Stimulated activated CD4-positive, alpha-beta T cell treated with anti-CD3 and anti-CD28 coated beads, Interleukin-2, amount 100 ng/mL, for 24 hours (primary cell): Measurements from ENCODE around the gene TRMT2A.

Experiments
- DNase-seq, 2 donors: peaks; one replicate each; pipeline ENCODE4 v3.0.0-alpha.2; 2020

TRMT2A gene

DNA sequence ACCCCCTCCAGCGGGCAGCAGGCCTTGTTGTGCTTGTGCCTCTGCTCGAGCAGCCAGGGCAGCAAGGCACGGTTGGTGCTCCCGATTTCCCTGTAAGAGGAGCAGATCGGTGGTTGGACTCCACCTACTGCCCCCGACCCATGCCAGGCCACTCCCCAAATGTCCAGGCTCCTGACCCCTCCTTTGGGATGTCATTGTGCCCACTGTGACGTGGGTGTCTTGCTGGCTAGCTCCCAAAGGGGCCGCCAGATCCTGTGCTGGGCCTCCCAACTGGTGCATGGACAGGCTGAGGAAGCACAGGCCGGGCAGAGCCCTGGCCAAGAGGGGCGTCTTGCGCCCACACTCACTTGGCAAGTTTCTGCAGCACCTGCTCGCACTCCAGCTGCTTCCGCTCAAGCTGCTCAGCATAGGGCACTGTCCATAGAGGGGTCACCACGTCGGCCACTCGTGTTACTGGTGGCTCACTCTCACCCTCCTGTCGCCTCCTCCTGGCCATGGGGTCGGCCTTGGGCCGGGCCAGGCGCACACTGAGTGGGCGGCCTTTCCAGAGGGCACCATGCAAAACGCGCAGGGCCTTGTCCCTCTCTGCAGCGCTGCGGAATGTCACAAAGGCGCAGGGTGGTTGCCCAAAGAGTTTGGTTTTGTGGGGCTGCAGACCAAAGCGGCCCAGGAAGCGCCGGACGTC lies 1.2 kb downstream of the TRMT2A start, which contains the start of gene RANBP1:
Gene RANBP1, plus strand, starts transcription at position 414 of the 685 bp plus-strand sequence. Its CDS starts 81 bp downstream, at position 495.
- no peak for DNase-seq

DNA sequence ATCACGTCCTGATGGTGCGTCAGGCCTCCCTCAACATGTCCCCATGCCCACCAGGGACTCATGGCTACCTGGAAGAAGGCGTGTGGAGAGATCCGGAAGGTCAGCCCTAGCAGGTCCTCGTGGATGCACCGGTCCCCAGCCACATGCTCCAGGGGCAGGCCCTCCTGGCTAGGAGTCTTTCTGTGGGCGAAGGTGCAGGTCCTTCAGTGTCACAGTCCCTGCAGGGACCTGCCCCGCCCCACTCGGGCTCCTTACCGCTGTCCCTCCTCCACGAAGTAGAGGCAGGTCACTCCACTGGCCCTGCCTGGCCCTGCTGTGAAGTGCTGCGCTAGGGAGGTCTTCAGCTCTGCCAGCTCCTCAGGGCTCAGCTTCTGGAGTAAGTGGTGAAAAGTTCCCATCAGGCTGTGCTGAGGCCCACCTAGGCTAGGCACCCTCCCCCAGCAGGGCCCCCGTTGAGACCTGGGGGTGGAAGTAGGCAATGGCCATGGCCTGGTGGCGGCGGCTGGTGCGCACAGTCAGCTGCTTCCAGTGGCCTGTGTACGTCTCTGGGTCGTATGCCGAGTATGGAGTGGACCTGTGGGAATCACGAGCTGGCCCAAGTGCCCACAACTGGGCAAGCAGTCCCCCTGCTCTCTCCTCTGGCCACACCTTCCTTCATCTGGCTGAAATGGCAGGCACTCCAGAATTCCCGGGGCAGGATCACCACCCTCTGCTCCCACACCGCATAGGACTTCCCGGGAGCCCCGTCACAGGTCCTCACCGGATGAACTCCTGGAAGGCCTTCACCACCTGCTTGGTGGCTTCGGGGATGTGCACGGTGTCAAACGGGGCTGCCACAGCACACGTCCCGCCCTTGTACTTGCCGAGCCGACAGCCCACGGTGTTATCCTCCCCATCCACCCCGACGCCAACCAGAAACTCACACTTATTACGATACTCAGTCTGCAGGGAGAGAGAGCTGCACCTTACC lies 2.2 kb downstream of the TRMT2A start:
- no peak for DNase-seq

GRCh38 chr22:20113551-20114310 lies 3.3 kb downstream of the TRMT2A start:
- DNase-seq, result no peak

DNA sequence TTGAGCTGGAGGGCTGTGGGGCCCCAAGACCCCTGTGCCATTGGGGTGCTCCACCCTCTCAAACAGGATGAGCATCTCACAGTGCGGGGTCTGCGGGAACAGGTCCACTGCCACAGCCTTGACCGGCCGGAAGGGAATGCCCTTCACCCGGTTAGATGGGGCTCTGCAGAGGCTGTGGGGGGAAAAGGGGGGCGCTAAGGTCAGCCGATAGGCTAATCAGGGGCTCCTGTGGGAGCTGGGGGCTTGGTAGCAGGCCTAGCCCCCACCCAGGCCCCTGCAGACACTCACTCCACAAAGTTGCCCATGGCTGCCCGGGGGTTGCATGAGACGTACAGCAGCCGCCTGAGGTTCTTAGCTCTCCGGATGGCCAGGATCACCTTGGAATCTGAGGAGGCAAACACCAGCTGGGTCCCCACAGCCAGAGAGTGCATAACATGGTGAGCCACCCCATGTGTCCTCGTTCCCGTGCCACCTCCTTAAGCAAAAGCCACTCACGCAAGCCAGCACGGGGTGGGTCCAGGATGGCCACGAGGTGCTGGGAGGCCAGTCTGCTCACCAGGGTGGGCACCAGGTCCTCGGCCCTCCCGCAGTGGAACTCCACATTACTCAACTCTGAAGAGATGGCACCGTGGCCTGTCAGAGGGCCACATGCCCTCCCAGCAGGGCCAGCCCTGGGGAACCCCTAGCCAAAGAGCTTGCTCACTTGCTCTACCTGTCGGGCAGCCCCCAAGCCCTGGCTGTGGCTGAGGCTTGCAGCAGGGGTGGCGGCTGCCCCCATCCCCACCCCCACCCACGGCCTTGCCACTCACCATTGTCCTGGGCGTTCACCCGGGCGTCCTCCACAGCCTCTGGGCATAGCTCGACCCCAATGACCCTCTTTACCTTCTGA lies 4.2 kb downstream of the TRMT2A start:
- no peak for DNase-seq

DNA sequence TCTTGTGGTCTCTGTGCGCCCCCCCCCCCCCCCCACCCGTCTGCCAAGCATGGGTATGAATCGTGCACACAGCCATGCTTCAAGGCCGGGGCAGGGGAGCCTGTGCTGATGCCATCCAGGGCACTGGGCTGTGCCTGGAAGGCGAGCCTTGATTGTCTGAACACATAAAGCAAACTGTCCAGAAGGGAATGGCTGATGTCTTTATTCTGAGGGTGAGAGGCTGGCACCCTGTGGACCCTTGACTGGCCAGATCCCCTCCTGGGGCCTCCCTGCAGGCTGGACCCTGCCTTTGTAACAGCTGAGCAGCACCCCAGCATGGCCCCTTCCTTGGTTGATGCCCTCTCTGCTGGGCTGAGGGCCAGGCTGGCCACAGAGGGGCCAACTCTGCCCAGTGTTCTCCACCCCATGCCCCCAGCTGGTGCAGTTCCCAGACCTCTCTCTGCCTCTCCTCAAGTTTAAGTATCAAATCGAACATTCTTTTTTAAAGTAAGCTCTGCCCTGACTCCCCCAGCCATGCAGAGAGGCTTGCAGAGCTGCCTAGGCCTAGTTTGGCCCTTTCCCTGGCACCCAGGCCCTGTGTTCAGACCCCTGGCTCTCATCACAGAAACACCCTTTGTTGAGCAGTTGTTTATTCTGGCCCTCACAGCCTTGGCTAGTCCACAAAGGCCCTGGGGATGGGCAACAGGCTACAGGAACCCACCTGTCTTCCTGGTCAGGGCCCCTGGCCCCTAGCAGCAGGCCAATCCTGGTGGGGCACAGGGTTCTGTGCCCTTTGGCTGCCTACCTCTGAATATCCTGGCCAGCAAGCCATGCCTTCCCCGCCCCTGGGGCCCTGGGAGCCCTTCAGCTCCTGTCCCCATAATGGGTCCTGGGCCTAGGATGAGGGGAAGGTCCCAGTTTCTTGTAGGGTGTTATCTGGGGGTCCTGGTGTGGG lies 5.1 kb downstream of the TRMT2A start:
- DNase-seq, result no peak

DNA sequence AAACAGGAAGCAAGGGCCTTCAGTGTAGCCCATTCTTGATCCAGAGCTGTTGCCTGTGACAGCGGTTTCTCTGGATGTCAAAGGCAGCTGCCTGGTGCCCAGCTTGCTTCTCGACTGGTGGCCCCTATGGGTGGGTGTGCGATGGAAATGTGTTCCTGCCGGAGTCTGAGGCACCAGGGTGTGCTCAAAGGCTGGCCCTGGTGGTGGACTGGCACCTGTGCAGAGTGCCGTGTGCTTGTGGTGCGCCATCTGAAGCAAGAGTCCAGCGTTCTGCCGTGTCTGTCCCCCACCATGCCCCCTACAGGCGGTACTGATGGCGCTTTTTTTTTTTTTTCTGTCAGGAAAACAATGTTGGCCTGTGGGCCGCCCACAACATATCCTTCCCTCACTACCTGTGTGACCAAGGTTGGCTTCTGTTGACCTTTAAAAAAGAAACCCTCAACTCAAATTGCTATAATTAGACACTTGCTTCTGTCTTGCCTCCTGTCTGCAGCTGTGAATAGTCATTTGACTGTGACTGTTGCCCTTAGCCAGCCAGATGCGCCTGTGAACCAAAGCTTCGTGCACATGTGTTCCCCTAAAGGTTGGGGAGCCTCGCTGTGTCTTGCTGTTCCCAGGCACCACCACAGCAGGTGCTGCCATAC lies 5.9 kb downstream of the TRMT2A start:
- DNase-seq, result peak in 1 of 2 donors; percentile 47

DNA sequence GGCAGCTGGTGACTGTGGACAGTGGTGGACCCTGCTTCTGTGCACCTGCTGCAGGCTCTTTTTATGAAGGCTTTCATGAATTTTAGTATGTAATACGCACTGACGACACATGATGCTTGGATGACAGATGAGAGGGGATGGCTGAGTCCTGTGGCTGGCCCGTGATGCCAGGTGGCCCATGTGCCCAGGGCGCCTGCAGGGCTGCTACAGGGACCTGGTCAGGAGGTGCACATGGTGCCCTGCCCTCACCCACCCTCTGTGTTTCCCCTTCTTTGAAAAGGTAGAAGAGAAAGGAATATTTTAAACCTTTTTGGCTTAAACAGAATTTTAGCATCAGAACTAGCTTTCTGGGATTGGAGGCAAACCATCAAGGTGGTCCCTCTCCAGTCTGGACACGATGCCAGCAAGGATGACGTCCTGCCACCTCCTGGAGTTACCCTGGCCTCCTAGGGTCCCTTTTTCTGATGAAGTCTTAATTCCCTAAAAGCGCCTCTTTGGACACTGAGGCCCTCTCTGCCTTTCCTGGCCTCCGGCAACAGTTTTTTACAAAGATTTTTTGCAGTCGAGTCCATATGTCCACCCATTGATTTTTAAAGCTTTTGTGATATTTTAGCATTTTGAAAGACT lies 6.6 kb downstream of the TRMT2A start:
- DNase-seq, result no peak

GRCh38 chr22:20109411-20110358 lies 7.3 kb downstream of the TRMT2A start:
- DNase-seq, result no peak

- DNase-seq, result no peak
These were observed 8.2 kb downstream of the TRMT2A start for GRCh38 chr22:20108757-20109230.

DNA sequence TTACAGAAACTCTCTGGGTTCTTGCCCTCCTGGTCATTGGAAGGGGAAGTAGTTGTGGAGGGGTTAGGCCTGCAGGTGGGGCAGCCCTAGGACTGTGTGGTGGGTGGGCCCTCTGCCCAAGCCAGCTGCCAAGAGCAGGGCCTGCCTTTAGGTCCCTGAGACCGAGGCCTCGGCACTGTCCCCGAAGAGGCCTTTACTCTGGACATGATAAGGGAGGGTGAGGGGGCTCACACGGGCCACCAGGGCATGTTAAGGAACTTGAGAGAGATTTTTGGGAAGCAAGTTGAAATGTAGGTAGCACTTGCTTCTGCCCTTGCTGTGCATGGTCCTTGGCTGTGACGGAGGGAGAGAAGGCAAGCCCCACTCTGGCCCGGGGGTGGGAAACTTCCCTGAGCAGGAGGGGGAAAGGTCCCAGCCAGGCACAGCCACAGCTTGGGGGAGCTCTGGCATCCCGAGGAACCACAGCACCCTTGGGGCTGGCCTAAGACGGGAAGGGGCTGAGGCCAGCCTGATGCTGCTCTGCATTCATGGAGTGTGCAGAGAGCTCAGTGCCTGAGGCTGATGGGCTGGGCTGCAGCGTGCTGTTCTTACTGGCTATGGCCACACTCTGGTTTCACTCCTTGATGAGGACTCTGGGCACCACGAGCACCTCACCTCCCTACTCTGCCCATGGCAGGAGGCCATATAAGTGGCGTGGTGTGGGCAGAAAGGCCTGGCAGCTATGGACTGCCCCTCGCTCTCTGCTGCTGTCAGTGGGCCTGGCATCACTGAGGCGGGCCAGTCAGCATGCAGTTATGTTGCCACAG lies 8.9 kb downstream of the TRMT2A start:
- no peak for DNase-seq

- no peak for DNase-seq
These were observed 9.5 kb downstream of the TRMT2A start for GRCh38 chr22:20107471-20107901.

DNA sequence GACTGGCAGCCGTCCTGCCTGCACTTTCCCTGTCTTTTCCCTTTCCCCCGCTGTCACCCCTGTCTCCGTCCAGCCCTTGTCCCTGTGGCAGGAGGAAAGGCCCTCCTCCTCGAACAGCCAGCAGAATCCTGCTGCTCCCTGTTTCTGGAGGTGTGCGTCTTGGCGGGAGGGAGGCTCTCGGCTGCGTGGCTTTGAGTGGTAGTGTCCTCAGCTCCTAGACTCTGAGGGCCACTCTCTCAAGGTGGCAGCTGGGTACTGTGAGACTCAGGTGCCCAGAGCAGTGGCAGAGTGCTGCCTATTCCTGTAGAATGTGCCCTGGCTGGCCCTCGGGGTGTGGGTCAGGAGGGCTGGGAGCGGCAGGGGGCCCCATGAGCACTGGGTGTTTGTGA lies 10.2 kb downstream of the TRMT2A start:
- DNase-seq, result no peak

- no peak for DNase-seq
These were observed 10.7 kb downstream of the TRMT2A start for GRCh38 chr22:20106205-20106848.

DNA sequence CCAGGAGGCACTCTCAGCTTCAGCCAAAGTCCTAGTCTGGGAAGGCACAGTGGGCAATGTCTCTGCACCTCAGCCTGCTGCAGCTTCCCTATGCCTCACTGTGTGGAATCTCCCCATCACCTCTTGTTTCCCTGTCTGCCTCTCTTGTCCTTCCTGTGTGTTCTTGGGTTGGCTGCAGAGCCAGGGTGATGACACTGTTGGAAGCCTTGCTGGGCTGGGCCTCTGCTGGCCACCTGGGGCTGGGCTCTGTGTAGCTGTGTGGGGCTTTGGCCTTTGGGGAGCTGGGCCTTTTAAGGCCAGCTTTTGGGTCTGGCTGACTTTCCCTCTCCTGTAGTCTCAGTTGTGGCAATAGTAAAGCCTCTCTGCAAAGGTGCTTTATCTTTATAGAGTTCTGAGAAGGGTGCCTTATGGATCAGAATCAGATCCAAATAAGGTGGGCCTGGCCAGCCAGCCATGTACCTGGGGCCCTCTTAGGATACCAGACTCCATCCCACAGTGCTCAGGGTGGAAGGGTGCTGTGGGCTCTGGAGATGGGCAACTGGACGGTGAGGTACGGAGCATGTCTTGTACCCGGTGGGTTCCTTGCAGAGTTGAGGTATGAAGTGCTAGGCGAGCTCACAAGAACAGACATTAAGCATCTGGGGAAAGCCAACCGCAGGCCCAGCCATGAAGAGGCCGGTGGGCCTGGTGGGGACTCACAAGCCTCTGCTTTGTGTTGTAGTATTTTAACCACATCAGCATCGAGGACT lies 11.4 kb downstream of the TRMT2A start:
- DNase-seq, result no peak

GRCh38 chr22:20102203-20102780 lies 14.7 kb downstream of the TRMT2A start:
- no peak for DNase-seq

- DNase-seq, result no peak
These were observed 15.4 kb downstream of the TRMT2A start for GRCh38 chr22:20101638-20102037.
